ENCODE measurements around the gene MKNK2. TPM values are rescaled to one million over a fixed set of nuclear protein-coding genes. Genes with fewer than 3 reads are reported as not detected.

MKNK2 gene
- total RNA-seq, 6 experiments from 2014 or later, result 80.5 to 218 (median 117) TPM

GRCh38 chr19:2014731-2015607 lies 36.1 kb downstream of the MKNK2 start:
- H3K27me3 ChIP-seq, result no peaks in the 10 kb centered on the region
- intact Hi-C loops (cut with DNase I), result loop anchor here in 1 of 2 donors (5.0 kb wide), 1 partner anchor 68 kb away; no protein-coding TSS in a partner anchor
- H3K4me1 ChIP-seq, result peaks cover 0 to 3% (median 0%) of the 10 kb centered on the region in 4 donors
- peak overlapping the region in 1 of 3 donors; percentile 33 for H3K27ac ChIP-seq
- peak in 2 of 3 donors; percentile 52 to 66 for DNase-seq
- TF ChIP-seq CTCF (IDR thresholded peaks at IDR 0.05) (no peak), POLR2A (IDR thresholded peaks at IDR 0.05) (no peak)
- WGBS (ENCODE audit: insufficient coverage, low coverage, low lambda C conversion rate, missing lambda C conversion rate), result 26% methylated on average over 18 of the region's 74 CpGs
- no peaks in the 10 kb centered on the region for H3K9me3 ChIP-seq
- ATAC-seq, result peak in 3 of 4 donors; percentile 1 to 4 (median 4)
- H3K4me3 ChIP-seq, result peak overlapping the region; percentile 34 to 70 (median 57)
- H3K36me3 ChIP-seq, result no peaks in the 10 kb centered on the region

- H3K27ac ChIP-seq, result no peak overlapping the region
- 74% methylated on average over 4 of the region's 5 CpGs for WGBS (ENCODE audit: insufficient coverage, low coverage, low lambda C conversion rate, missing lambda C conversion rate)
- no peak for TF ChIP-seq POLR2A (IDR thresholded peaks at IDR 0.05)
- TF ChIP-seq CTCF (IDR thresholded peaks at IDR 0.05), result no peak
- no peaks in the 10 kb centered on the region for H3K36me3 ChIP-seq
- H3K4me3 ChIP-seq, result no peak overlapping the region
- intact Hi-C loops (cut with DNase I), result loop anchor here in 1 of 2 donors (5.0 kb wide), 1 partner anchor 67 kb away; no protein-coding TSS in a partner anchor
- H3K9me3 ChIP-seq, result no peaks in the 10 kb centered on the region
- H3K27me3 ChIP-seq, result no peaks in the 10 kb centered on the region
- H3K4me1 ChIP-seq, result no peaks in the 10 kb centered on the region
- DNase-seq (peak in 1 of 3 donors; percentile 50), ATAC-seq (no peak)
Measured at GRCh38 chr19:2014131-2014571, 36.9 kb downstream of the MKNK2 start.

DNA sequence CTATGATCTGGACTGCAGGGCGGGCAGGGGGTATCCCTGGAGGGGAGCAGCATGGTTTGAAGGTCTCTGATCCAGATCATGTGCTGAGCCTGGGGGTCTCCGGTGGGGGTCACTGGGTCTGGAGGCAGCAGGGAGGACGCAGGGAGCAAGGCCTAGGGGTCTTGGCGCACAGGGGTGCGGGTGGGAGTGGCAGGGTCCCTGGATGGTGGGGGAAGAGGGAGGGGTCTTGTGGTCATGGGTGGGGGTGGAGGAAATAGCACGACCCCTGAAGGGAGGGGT lies 37.4 kb downstream of the MKNK2 start:
- intact Hi-C loops (cut with DNase I), result loop anchor here in 1 of 2 donors (5.0 kb wide), 1 partner anchor 66 kb away; no protein-coding TSS in a partner anchor
- peak in 1 of 3 donors; percentile 48 for DNase-seq
- Histone ChIP-seq H3K4me1 (no peaks in the 10 kb centered on the region), H3K9me3 (no peaks in the 10 kb centered on the region), H3K27me3 (no peaks in the 10 kb centered on the region), H3K4me3 (no peak overlapping the region), H3K27ac (no peak overlapping the region), H3K36me3 (no peaks in the 10 kb centered on the region)
- no peak for ATAC-seq
- 96% methylated on average over 4 of the region's 6 CpGs for WGBS (ENCODE audit: insufficient coverage, low coverage, low lambda C conversion rate, missing lambda C conversion rate)
- no peak for TF ChIP-seq CTCF (IDR thresholded peaks at IDR 0.05)
- no peak for TF ChIP-seq POLR2A (IDR thresholded peaks at IDR 0.05)

DNA sequence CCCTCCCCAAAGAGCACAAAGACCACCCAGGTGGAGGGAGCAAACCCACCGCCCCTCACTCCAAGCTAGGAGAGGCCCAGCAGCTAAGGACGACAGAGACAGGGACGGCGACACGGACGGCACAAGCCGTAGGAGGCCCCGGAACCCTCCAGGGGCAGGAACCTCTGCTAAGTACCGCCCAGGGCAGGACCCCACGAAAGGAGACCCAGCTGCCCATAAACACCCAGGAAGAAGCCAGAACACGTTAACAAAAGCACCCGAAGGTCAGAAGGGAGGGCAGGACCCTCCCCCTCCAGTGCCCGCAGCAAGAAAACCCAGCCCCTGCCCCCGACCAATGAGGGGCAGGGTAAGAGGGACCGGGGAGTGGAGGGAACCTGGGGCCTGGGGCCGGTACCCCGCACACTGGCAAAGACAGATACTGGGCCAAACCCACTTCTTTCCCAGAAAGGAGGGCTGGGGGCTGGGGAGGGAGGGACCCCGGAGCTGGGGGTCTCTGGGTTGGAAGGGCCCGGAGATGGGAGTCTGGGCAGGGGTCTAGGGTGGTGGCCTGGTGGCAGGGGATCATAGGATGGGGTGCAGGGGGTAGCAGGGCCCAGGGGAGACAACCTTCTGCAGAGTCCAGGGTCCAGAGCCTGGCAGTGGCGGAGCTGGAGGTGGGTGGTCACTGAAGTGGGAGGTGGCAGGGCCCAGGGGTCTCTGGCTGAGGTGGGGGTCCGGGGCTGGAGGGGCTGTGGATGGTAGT lies 37.9 kb downstream of the MKNK2 start:
- DNase-seq, result no peak
- Histone ChIP-seq H3K4me3 (no peak overlapping the region), H3K36me3 (no peaks in the 10 kb centered on the region), H3K27me3 (no peaks in the 10 kb centered on the region), H3K9me3 (no peaks in the 10 kb centered on the region), H3K27ac (no peak overlapping the region), H3K4me1 (no peaks in the 10 kb centered on the region)
- ATAC-seq, result no peak
- TF ChIP-seq POLR2A (IDR thresholded peaks at IDR 0.05) (no peak), CTCF (IDR thresholded peaks at IDR 0.05) (no peak)
- 100% methylated on average over 2 of the region's 21 CpGs for WGBS (ENCODE audit: insufficient coverage, low coverage, low lambda C conversion rate, missing lambda C conversion rate)
- intact Hi-C loops (cut with DNase I), result loop anchor here in 1 of 2 donors (5.0 kb wide), 1 partner anchor 66 kb away; no protein-coding TSS in a partner anchor

Measured in right lobe of liver (tissue), 6 donors.